ENCODE measurements around the gene RGS12. TPM values are rescaled to one million over a fixed set of nuclear protein-coding genes. Genes with fewer than 3 reads are reported as not detected.

Gene RGS12
- total RNA-seq, 2 experiments from 2014 or later = 5.2 to 6.4 TPM

- peaks cover 7% of the 10 kb centered on the region for H3K4me1 ChIP-seq (ENCODE audit: insufficient read depth, low read length, poor library complexity, severe bottlenecking)
- H3K36me3 ChIP-seq (ENCODE audit: insufficient read depth, low read length) = no peaks in the 10 kb centered on the region
These were observed 45.0 kb downstream of the RGS12 start for GRCh38 chr4:3337811-3338210.

GRCh38 chr4:3338321-3338838 lies 45.6 kb downstream of the RGS12 start:
- Histone ChIP-seq H2AFZ (ENCODE audit: low read length) (no peak overlapping the region), H3K9me2 (ENCODE audit: insufficient read depth, low read length) (no peaks in the 10 kb centered on the region), H3K9me3 (ENCODE audit: low read length) (no peaks in the 10 kb centered on the region), H3K4me3 (ENCODE audit: low read depth, low read length, poor library complexity, severe bottlenecking) (no peak overlapping the region), H3K4me1 (ENCODE audit: insufficient read depth, low read length, poor library complexity, severe bottlenecking) (peaks cover 7% of the 10 kb centered on the region), H4K20me1 (ENCODE audit: insufficient read depth, low read length) (no peaks in the 10 kb centered on the region), H3K27ac (ENCODE audit: low read depth, low read length, poor library complexity, severe bottlenecking) (no peak overlapping the region), H3K4me2 (ENCODE audit: low read length) (no peak overlapping the region), H3K79me2 (ENCODE audit: insufficient read depth, low read depth, low read length) (no peaks in the 10 kb centered on the region), H3K36me3 (ENCODE audit: insufficient read depth, low read length) (no peaks in the 10 kb centered on the region)
- ChIA-PET POLR2A (interaction anchor here (1.2 kb wide), 1 partner anchor 18 kb away, joined by 3 read pairs; no protein-coding TSS in a partner anchor), CTCF (ENCODE audit: unreplicated experiment) (no interaction called here)
- TF ChIP-seq EZH2phosphoT487 (IDR thresholded peaks at IDR 0.05; ENCODE audit: borderline replicate concordance, low read depth, low read length) = no peak
- TF ChIP-seq CTCF (conservative IDR thresholded peaks at IDR 0.05; ENCODE audit: low read length) = no peak
- BruUV-seq (replicated peaks) = no TSS peak
- intact Hi-C loops (cut with micrococcal nuclease; ENCODE audit: unreplicated experiment) = no loop called here
- DNase-seq (ENCODE audit: low spot score) = no peak

More at GRCh38 chr4:3337811-3338210, 45.0 kb downstream of the RGS12 start:
- no peak for DNase-seq (ENCODE audit: low spot score)
- no peak overlapping the region for H3K4me2 ChIP-seq (ENCODE audit: low read length)
- no peaks in the 10 kb centered on the region for H4K20me1 ChIP-seq (ENCODE audit: insufficient read depth, low read length)
- POLR2A ChIA-PET = interaction anchor here (1.2 kb wide), 1 partner anchor 19 kb away, joined by 3 read pairs; no protein-coding TSS in a partner anchor
- no peak overlapping the region for H3K4me3 ChIP-seq (ENCODE audit: low read depth, low read length, poor library complexity, severe bottlenecking)
- TF ChIP-seq EZH2phosphoT487 (IDR thresholded peaks at IDR 0.05; ENCODE audit: borderline replicate concordance, low read depth, low read length) (no peak), CTCF (conservative IDR thresholded peaks at IDR 0.05; ENCODE audit: low read length) (no peak)
- no peak overlapping the region for H3K27ac ChIP-seq (ENCODE audit: low read depth, low read length, poor library complexity, severe bottlenecking)
- no TSS peak for BruUV-seq (replicated peaks)
- no peaks in the 10 kb centered on the region for H3K9me2 ChIP-seq (ENCODE audit: insufficient read depth, low read length)
- intact Hi-C loops (cut with micrococcal nuclease; ENCODE audit: unreplicated experiment) = no loop called here
- no peak overlapping the region for H2AFZ ChIP-seq (ENCODE audit: low read length)
- H3K9me3 ChIP-seq (ENCODE audit: low read length) = no peaks in the 10 kb centered on the region
- no peaks in the 10 kb centered on the region for H3K79me2 ChIP-seq (ENCODE audit: insufficient read depth, low read depth, low read length)
- CTCF ChIA-PET (ENCODE audit: unreplicated experiment) = no interaction called here

GRCh38 chr4:3338976-3339531 lies 46.2 kb downstream of the RGS12 start:
- H3K9me3 ChIP-seq (ENCODE audit: low read length) = no peaks in the 10 kb centered on the region
- peaks cover 7% of the 10 kb centered on the region for H3K4me1 ChIP-seq (ENCODE audit: insufficient read depth, low read length, poor library complexity, severe bottlenecking)
- no TSS peak for BruUV-seq (replicated peaks)
- no peak overlapping the region for H2AFZ ChIP-seq (ENCODE audit: low read length)
- no peak for TF ChIP-seq EZH2phosphoT487 (IDR thresholded peaks at IDR 0.05; ENCODE audit: borderline replicate concordance, low read depth, low read length)
- TF ChIP-seq CTCF (conservative IDR thresholded peaks at IDR 0.05; ENCODE audit: low read length) = no peak
- H3K79me2 ChIP-seq (ENCODE audit: insufficient read depth, low read depth, low read length) = no peaks in the 10 kb centered on the region
- ChIA-PET CTCF (ENCODE audit: unreplicated experiment) (interaction anchor here (0.6 kb wide), 1 partner anchor 135 kb away, joined by 3 read pairs; no protein-coding TSS in a partner anchor), POLR2A (interaction anchor here (1.2 kb wide), 1 partner anchor 18 kb away, joined by 3 read pairs; no protein-coding TSS in a partner anchor)
- no peaks in the 10 kb centered on the region for H4K20me1 ChIP-seq (ENCODE audit: insufficient read depth, low read length)
- intact Hi-C loops (cut with micrococcal nuclease; ENCODE audit: unreplicated experiment) = no loop called here
- H3K9me2 ChIP-seq (ENCODE audit: insufficient read depth, low read length) = no peaks in the 10 kb centered on the region
- no peak overlapping the region for H3K4me2 ChIP-seq (ENCODE audit: low read length)
- no peak overlapping the region for H3K27ac ChIP-seq (ENCODE audit: low read depth, low read length, poor library complexity, severe bottlenecking)
- H3K36me3 ChIP-seq (ENCODE audit: insufficient read depth, low read length) = no peaks in the 10 kb centered on the region
- H3K4me3 ChIP-seq (ENCODE audit: low read depth, low read length, poor library complexity, severe bottlenecking) = no peak overlapping the region
- no peak for DNase-seq (ENCODE audit: low spot score)
